Loucy (cell line): Measurements from ENCODE around the gene PAX3.

ENCODE experiments used
- H2AFZ ChIP-seq: fragments of 200-600 bp; sonication (generic); 2 replicates; pipeline ENCODE4 v1.6.0; 2016; ENCODE audit warnings: antibody characterized with exemption, mild to moderate bottlenecking, low read length, moderate library complexity
- H3F3A ChIP-seq: fragments of 200-600 bp; 2 replicates; pipeline ENCODE4 v1.6.0; 2016; ENCODE audit warnings: antibody characterized with exemption, low read depth, mild to moderate bottlenecking
- H3K27me3 ChIP-seq: fragments of 200-600 bp; sonication (generic); 2 replicates; pipeline ENCODE4 v1.6.1; 2014; ENCODE audit warnings: low read length, mild to moderate bottlenecking; ENCODE audit not compliant: insufficient read depth, poor library complexity, severe bottlenecking
- H3K36me3 ChIP-seq: fragments of 200-600 bp; sonication (generic); 2 replicates; pipeline ENCODE4 v1.6.1; 2016; ENCODE audit warnings: low read length; ENCODE audit not compliant: insufficient read depth
- H3K4me1 ChIP-seq: fragments of 200-600 bp; sonication (generic); 2 replicates; pipeline ENCODE4 v1.5.1; 2014; ENCODE audit warnings: low read length, mild to moderate bottlenecking; ENCODE audit not compliant: insufficient read depth, poor library complexity, severe bottlenecking
- H3K4me2 ChIP-seq: fragments of 200-600 bp; sonication (generic); 2 replicates; pipeline ENCODE4 v1.6.0; 2014; ENCODE audit warnings: antibody characterized with exemption, low read length, low read depth, mild to moderate bottlenecking; ENCODE audit not compliant: poor library complexity, severe bottlenecking
- H3K4me3 ChIP-seq: fragments of 200-600 bp; sonication (generic); 2 replicates; pipeline ENCODE4 v1.5.1; 2014; ENCODE audit warnings: low read length, mild to moderate bottlenecking, mixed read lengths; ENCODE audit not compliant: poor library complexity, severe bottlenecking
- H3K79me2 ChIP-seq: fragments of 200-600 bp; sonication (generic); 2 replicates; pipeline ENCODE4 v1.6.1; 2014; ENCODE audit warnings: low read length; ENCODE audit not compliant: insufficient read depth
- H3K9ac ChIP-seq: fragments of 200-600 bp; sonication (generic); 2 replicates; pipeline ENCODE4 v1.6.0; 2014; ENCODE audit warnings: mild to moderate bottlenecking, low read depth, low read length, moderate library complexity; ENCODE audit not compliant: poor library complexity, severe bottlenecking
- H3K9me2 ChIP-seq: fragments of 200-600 bp; sonication (generic); replicated peaks from 2 replicates; pipeline ENCODE4 v1.6.1; 2016; ENCODE audit warnings: low read depth, low read length, mixed read lengths
- H3K9me3 ChIP-seq: fragments of 200-600 bp; sonication (generic); 2 replicates; pipeline ENCODE4 v1.6.1; 2014; ENCODE audit warnings: mild to moderate bottlenecking, antibody characterized with exemption, low read length, low read depth; ENCODE audit not compliant: insufficient read depth
- H4K20me1 ChIP-seq: fragments of 200-600 bp; sonication (generic); 2 replicates; pipeline ENCODE4 v1.6.0; 2014; ENCODE audit warnings: antibody characterized with exemption, low read length, mild to moderate bottlenecking; ENCODE audit not compliant: insufficient read depth, poor library complexity, severe bottlenecking
- EZH2phosphoT487 ChIP-seq: fragments of 200-600 bp; IDR thresholded peaks from 2 replicates; pipeline ENCODE4 v1.6.1; 2018; ENCODE audit warnings: antibody characterized with exemption, mild to moderate bottlenecking, moderate library complexity, borderline replicate concordance
- TF ChIP-seq, protein P1 (sequence below): fragments of 200-600 bp; sonication (generic); conservative IDR thresholded peaks from 2 replicates; pipeline ENCODE4 v1.5.1; 2014; ENCODE audit warnings: mild to moderate bottlenecking, antibody characterized with exemption, low read length

Gene PAX3

DNA sequence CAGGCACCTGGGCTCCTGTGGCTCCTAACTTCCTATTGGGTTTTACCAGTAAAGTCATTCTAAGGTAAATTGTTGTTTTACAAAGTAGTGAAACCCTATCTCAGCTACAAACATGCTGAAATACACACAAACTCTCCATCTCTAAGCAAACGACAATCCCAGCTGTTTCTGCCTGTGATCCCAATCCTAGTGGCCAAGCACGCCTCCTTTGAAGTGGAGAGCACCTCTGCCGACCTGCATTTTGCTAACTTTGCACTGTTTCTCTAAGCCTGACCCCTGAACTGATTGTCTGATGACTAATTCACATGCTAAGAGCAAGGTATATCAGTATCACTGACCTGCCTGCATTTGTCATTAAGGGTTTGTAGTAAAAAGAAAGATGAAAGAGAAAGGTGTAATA lies 124.3 kb downstream of the PAX3 start:
- Histone ChIP-seq H3K36me3 (no peaks in the 10 kb centered on the region), H3K4me1 (no peaks in the 10 kb centered on the region), H3K9me3 (no peaks in the 10 kb centered on the region), H3K4me2 (no peak overlapping the region), H3K9me2 (no peaks in the 10 kb centered on the region), H2AFZ (no peak overlapping the region), H3F3A (no peaks in the 10 kb centered on the region), H3K27me3 (no peaks in the 10 kb centered on the region), H3K9ac (no peak overlapping the region), H3K4me3 (no peak overlapping the region), H4K20me1 (no peaks in the 10 kb centered on the region), H3K79me2 (no peaks in the 10 kb centered on the region)
- TF ChIP-seq EZH2phosphoT487, result no peak
- TF ChIP-seq, protein P1, sequence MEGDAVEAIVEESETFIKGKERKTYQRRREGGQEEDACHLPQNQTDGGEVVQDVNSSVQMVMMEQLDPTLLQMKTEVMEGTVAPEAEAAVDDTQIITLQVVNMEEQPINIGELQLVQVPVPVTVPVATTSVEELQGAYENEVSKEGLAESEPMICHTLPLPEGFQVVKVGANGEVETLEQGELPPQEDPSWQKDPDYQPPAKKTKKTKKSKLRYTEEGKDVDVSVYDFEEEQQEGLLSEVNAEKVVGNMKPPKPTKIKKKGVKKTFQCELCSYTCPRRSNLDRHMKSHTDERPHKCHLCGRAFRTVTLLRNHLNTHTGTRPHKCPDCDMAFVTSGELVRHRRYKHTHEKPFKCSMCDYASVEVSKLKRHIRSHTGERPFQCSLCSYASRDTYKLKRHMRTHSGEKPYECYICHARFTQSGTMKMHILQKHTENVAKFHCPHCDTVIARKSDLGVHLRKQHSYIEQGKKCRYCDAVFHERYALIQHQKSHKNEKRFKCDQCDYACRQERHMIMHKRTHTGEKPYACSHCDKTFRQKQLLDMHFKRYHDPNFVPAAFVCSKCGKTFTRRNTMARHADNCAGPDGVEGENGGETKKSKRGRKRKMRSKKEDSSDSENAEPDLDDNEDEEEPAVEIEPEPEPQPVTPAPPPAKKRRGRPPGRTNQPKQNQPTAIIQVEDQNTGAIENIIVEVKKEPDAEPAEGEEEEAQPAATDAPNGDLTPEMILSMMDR, result no peak

DNA sequence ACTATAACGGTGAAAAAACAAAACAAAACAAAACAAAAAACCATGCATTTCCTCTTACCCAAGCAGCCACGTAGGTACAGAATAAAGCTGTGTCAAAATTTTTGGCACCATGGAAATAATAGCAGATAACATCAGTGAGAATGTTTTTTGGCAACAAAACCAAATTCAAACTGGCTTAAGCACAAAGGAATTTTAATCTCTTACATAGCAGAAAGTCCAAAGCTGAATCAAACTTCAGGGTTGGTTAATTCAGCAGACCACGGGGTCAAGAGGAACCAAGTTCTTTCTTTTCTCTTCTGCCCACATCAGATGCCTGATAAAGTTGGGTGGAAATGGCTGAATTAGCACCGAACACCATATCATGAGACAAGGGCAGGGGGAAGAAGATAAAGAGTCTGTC lies 129.5 kb downstream of the PAX3 start:
- Histone ChIP-seq H3K9me3 (no peaks in the 10 kb centered on the region), H2AFZ (no peak overlapping the region), H3K4me2 (no peak overlapping the region), H3K27me3 (no peaks in the 10 kb centered on the region), H3K4me1 (no peaks in the 10 kb centered on the region), H3K36me3 (no peaks in the 10 kb centered on the region), H4K20me1 (no peaks in the 10 kb centered on the region), H3F3A (no peaks in the 10 kb centered on the region), H3K9ac (no peak overlapping the region), H3K9me2 (no peaks in the 10 kb centered on the region), H3K4me3 (no peak overlapping the region), H3K79me2 (no peaks in the 10 kb centered on the region)
- TF ChIP-seq, protein P1, result no peak
- TF ChIP-seq EZH2phosphoT487, result no peak

DNA sequence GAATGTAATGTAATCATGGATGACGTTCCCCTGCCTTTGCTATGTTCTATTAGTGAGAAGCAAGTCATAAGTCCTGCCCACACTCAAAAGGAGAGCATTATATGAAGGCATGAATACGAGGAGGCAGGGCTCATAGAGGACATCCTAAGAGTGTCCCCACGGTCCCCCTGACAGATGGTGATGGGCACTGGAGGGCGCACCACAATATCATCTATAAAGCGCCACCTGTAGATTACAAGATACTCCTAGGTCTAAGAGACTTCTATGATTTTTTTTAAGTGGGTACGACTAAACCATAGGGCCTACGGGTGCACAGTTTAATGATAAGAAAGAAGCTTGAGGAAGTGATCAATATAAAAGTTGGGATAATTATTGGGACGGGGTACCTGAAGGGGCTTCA lies 131.0 kb downstream of the PAX3 start:
- H3K4me3 ChIP-seq, result no peak overlapping the region
- no peak overlapping the region for H3K9ac ChIP-seq
- no peaks in the 10 kb centered on the region for H3K36me3 ChIP-seq
- TF ChIP-seq, protein P1, result no peak
- no peak for TF ChIP-seq EZH2phosphoT487
- H3K27me3 ChIP-seq, result no peaks in the 10 kb centered on the region
- no peak overlapping the region for H2AFZ ChIP-seq
- H3K9me3 ChIP-seq, result no peaks in the 10 kb centered on the region
- no peaks in the 10 kb centered on the region for H3F3A ChIP-seq
- no peak overlapping the region for H3K4me2 ChIP-seq
- no peaks in the 10 kb centered on the region for H4K20me1 ChIP-seq
- no peaks in the 10 kb centered on the region for H3K79me2 ChIP-seq
- no peaks in the 10 kb centered on the region for H3K9me2 ChIP-seq
- no peaks in the 10 kb centered on the region for H3K4me1 ChIP-seq
